ENCODE measurements around the gene STX12. TPM values are rescaled to one million over a fixed set of nuclear protein-coding genes. Genes with fewer than 3 reads are reported as not detected.
"Not testable (repeated sequence)": the region's sequence is repeated elsewhere in the genome, so short reads cannot be mapped to it uniquely, and the experiment has no call there.

STX12 gene
- total RNA-seq, 1 donor from 2014 or later, result 44.5 TPM

DNA sequence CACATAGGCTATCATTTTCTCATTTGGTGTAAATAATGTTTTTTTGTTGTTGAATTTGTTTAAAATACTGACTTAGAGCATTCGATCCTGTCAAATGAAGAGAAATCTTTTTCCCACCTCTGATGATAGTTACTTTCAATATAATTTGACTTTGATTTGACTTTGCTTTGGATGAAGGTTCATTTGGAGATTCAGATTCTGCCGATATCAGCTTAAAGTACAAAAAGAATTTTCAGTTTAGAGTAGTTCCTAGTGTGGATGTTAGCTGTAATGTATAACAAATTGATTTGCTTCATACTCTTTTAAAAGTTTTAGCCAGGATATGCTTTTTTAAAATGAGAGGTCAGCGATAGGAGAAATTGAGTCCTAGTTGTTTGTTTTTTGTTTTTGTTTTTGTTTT lies 9.9 kb downstream of the STX12 start:
- Mint-ChIP-seq H3K4me3 (ENCODE audit: unreplicated experiment) (no peak overlapping the region), H3K36me3 (ENCODE audit: unreplicated experiment) (peaks cover 4% of the 10 kb centered on the region), H3K9me3 (ENCODE audit: unreplicated experiment) (no peaks in the 10 kb centered on the region), H3K4me1 (ENCODE audit: unreplicated experiment) (peaks cover 7% of the 10 kb centered on the region), H3K27ac (ENCODE audit: unreplicated experiment) (peak overlapping the region; percentile 50), H3K27me3 (ENCODE audit: unreplicated experiment) (no peaks in the 10 kb centered on the region)
- TF ChIP-seq, protein P1, sequence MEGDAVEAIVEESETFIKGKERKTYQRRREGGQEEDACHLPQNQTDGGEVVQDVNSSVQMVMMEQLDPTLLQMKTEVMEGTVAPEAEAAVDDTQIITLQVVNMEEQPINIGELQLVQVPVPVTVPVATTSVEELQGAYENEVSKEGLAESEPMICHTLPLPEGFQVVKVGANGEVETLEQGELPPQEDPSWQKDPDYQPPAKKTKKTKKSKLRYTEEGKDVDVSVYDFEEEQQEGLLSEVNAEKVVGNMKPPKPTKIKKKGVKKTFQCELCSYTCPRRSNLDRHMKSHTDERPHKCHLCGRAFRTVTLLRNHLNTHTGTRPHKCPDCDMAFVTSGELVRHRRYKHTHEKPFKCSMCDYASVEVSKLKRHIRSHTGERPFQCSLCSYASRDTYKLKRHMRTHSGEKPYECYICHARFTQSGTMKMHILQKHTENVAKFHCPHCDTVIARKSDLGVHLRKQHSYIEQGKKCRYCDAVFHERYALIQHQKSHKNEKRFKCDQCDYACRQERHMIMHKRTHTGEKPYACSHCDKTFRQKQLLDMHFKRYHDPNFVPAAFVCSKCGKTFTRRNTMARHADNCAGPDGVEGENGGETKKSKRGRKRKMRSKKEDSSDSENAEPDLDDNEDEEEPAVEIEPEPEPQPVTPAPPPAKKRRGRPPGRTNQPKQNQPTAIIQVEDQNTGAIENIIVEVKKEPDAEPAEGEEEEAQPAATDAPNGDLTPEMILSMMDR (IDR thresholded peaks at IDR 0.05), result no peak
- no peak for DNase-seq (ENCODE audit: extremely low spot score, unreplicated experiment)

DNA sequence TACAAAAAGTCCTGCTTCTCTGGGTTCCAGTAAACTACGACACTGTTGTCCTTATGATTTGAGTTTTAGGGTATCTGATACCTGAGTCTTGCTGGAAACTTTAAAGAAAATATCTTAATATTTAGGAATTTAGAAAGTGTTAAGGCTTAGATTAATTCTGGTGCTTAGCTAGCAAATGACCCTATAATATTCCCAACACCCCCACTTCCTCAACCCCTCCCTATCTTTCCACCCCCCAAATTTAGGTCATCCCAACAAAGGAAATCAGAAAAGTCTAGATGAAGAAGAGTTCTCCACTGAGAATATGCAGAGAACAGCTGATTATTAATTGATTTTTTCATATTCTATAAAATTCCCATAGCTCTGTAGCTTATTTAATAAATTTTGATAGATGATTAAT lies 11.7 kb downstream of the STX12 start:
- TF ChIP-seq, protein P1 (IDR thresholded peaks at IDR 0.05), result no peak
- Mint-ChIP-seq H3K27ac (ENCODE audit: unreplicated experiment) (no peak overlapping the region), H3K4me1 (ENCODE audit: unreplicated experiment) (peaks cover 11% of the 10 kb centered on the region)

GRCh38 chr1:27785781-27786455 lies 12.9 kb downstream of the STX12 start:
- no peaks in the 10 kb centered on the region for H3K9me3 Mint-ChIP-seq (ENCODE audit: unreplicated experiment)
- DNase-seq (ENCODE audit: extremely low spot score, unreplicated experiment), result no peak
- TF ChIP-seq, protein P1 (IDR thresholded peaks at IDR 0.05), result no peak
- H3K4me3 Mint-ChIP-seq (ENCODE audit: unreplicated experiment), result no peak overlapping the region
- peaks cover 13% of the 10 kb centered on the region for H3K36me3 Mint-ChIP-seq (ENCODE audit: unreplicated experiment)
- no peaks in the 10 kb centered on the region for H3K27me3 Mint-ChIP-seq (ENCODE audit: unreplicated experiment)
- peaks cover 11% of the 10 kb centered on the region for H3K4me1 Mint-ChIP-seq (ENCODE audit: unreplicated experiment)
- no peak overlapping the region for H3K27ac Mint-ChIP-seq (ENCODE audit: unreplicated experiment)

More for the DNA sequence above, 11.7 kb downstream of the STX12 start:
- Mint-ChIP-seq H3K27me3 (ENCODE audit: unreplicated experiment) (no peaks in the 10 kb centered on the region), H3K4me3 (ENCODE audit: unreplicated experiment) (no peak overlapping the region), H3K36me3 (ENCODE audit: unreplicated experiment) (peaks cover 8% of the 10 kb centered on the region), H3K9me3 (ENCODE audit: unreplicated experiment) (no peaks in the 10 kb centered on the region)
- no peak for DNase-seq (ENCODE audit: extremely low spot score, unreplicated experiment)

DNA sequence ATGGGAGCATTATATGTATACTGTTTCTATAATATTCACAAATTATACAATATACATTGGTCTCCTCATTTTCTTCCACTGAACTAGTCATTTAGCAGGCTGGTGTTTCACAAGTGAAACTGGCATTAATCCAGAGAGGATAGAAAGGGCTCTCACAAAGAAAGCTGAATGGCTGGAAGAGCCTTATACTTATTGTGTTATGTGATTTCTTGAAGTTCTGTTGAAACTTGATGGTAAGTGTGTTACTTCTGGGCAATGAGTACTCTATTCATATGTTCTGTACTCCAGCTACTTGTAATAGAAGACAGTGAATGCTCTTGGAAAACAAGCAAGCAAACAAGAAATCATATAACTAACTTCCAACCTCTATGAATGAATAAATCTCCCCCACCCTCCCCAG lies 14.9 kb downstream of the STX12 start:
- H3K36me3 Mint-ChIP-seq (ENCODE audit: unreplicated experiment), result peaks cover 17% of the 10 kb centered on the region
- TF ChIP-seq, protein P1 (IDR thresholded peaks at IDR 0.05), result no peak
- peaks cover 11% of the 10 kb centered on the region for H3K4me1 Mint-ChIP-seq (ENCODE audit: unreplicated experiment)
- DNase-seq (ENCODE audit: extremely low spot score, unreplicated experiment), result no peak
- peak overlapping the region; percentile 3 for H3K27ac Mint-ChIP-seq (ENCODE audit: unreplicated experiment)
- H3K9me3 Mint-ChIP-seq (ENCODE audit: unreplicated experiment), result no peaks in the 10 kb centered on the region
- H3K4me3 Mint-ChIP-seq (ENCODE audit: unreplicated experiment), result no peak overlapping the region
- no peaks in the 10 kb centered on the region for H3K27me3 Mint-ChIP-seq (ENCODE audit: unreplicated experiment)

DNA sequence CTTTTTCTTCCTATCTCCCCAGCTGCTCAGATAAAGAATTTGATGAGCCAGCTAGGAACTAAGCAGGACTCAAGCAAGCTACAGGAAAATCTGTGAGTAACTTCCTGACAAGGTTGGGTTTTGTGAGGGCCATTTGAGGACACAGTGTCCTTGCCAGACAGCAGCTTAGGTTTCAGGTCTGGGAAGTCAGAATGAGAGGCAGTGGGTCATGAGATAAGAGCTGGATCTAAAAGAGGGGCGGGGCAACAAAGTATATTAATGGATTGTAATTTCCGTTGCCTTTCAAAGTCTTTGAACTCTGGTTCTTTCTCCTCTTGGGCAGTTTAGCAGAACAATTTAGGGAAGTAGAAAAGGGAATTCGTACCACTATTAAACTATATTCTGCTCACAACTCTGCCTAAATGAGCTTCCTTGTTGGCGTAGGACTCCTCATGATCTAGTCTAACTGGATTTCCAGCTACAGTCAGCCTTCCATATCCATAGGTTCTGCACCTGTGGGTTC lies 16.6 kb downstream of the STX12 start:
- Mint-ChIP-seq H3K4me3 (ENCODE audit: unreplicated experiment) (no peak overlapping the region), H3K36me3 (ENCODE audit: unreplicated experiment) (peaks cover 27% of the 10 kb centered on the region), H3K9me3 (ENCODE audit: unreplicated experiment) (no peaks in the 10 kb centered on the region), H3K4me1 (ENCODE audit: unreplicated experiment) (peaks cover 8% of the 10 kb centered on the region), H3K27ac (ENCODE audit: unreplicated experiment) (peak overlapping the region; percentile 9), H3K27me3 (ENCODE audit: unreplicated experiment) (no peaks in the 10 kb centered on the region)
- TF ChIP-seq, protein P1 (IDR thresholded peaks at IDR 0.05), result no peak
- no peak for DNase-seq (ENCODE audit: extremely low spot score, unreplicated experiment)

GRCh38 chr1:27790270-27790669 lies 17.3 kb downstream of the STX12 start:
- not testable (repeated sequence) for H3K9me3 Mint-ChIP-seq (ENCODE audit: unreplicated experiment); H3K27ac Mint-ChIP-seq (ENCODE audit: unreplicated experiment); H3K4me1 Mint-ChIP-seq (ENCODE audit: unreplicated experiment); DNase-seq (ENCODE audit: extremely low spot score, unreplicated experiment); H3K4me3 Mint-ChIP-seq (ENCODE audit: unreplicated experiment); H3K27me3 Mint-ChIP-seq (ENCODE audit: unreplicated experiment)
- H3K36me3 Mint-ChIP-seq (ENCODE audit: unreplicated experiment), result peaks cover 28% of the 10 kb centered on the region

Measured in osteocyte (in vitro differentiated cells).